SK-N-SH treated with all-trans-retinoic acid at 6 μM for 48 hours (cell line): ENCODE data around the gene RNF112.

ENCODE experiments used
- ATAC-seq: fragments of 200-7000 bp; cut with Tn5 transposase; 3 replicates; pipeline ENCODE4 v1.9.1; 2020; ENCODE audit warnings: mild to moderate bottlenecking, moderate library complexity
- ARNTL ChIP-seq: fragments of 450-650 bp; formaldehyde crosslinking; IDR thresholded peaks from 2 replicates; pipeline ENCODE4 v1.5.0; 2020; ENCODE audit warnings: low read depth, mild to moderate bottlenecking, moderate library complexity, borderline replicate concordance
- BACH2 ChIP-seq: fragments of 250-450 bp; sonication (Bioruptor Pico); IDR thresholded peaks from 2 replicates; pipeline ENCODE4 v1.9.0; 2021; ENCODE audit warnings: mild to moderate bottlenecking, borderline replicate concordance
- CSDC2 ChIP-seq: fragments of 250-450 bp; sonication (Bioruptor Pico); IDR thresholded peaks from 2 replicates; pipeline ENCODE4 v1.5.0; 2020; ENCODE audit warnings: mild to moderate bottlenecking, moderate library complexity
- ESRRG ChIP-seq: fragments of 250-450 bp; sonication (Bioruptor Pico); IDR thresholded peaks from 2 replicates; pipeline ENCODE4 v1.6.1; 2021; ENCODE audit warnings: mild to moderate bottlenecking
- GLIS3 ChIP-seq: fragments of 250-450 bp; sonication (Bioruptor Pico); IDR thresholded peaks from 2 replicates; pipeline ENCODE4 v1.5.0; 2020; ENCODE audit warnings: mild to moderate bottlenecking, moderate library complexity
- ISL1 ChIP-seq: fragments of 250-450 bp; sonication (Bioruptor Pico); IDR thresholded peaks from 2 replicates; pipeline ENCODE4 v2.1.2; 2022; ENCODE audit warnings: mild to moderate bottlenecking, moderate library complexity
- POU6F1 ChIP-seq: fragments of 250-450 bp; sonication (Bioruptor Pico); IDR thresholded peaks from 2 replicates; pipeline ENCODE4 v1.8.0; 2021; ENCODE audit warnings: low read depth, mild to moderate bottlenecking, moderate library complexity, borderline replicate concordance
- PPARA ChIP-seq: fragments of 250-450 bp; sonication (Bioruptor Pico); IDR thresholded peaks from 2 replicates; pipeline ENCODE4 v1.5.0; 2020; ENCODE audit warnings: mild to moderate bottlenecking, borderline replicate concordance
- RARB ChIP-seq: fragments of 250-450 bp; sonication (Bioruptor Pico); IDR thresholded peaks from 2 replicates; pipeline ENCODE4 v1.8.0; 2021; ENCODE audit warnings: mild to moderate bottlenecking, moderate library complexity
- TCF4 ChIP-seq: fragments of 250-450 bp; sonication (Bioruptor Pico); IDR thresholded peaks from 2 replicates; pipeline ENCODE4 v1.8.0; 2021; ENCODE audit warnings: mild to moderate bottlenecking, moderate library complexity, borderline replicate concordance
- ZC3H10 ChIP-seq: fragments of 250-450 bp; sonication (Bioruptor Pico); IDR thresholded peaks from 2 replicates; pipeline ENCODE4 v1.5.1; 2021; ENCODE audit warnings: mild to moderate bottlenecking, moderate library complexity
- ZFP3 ChIP-seq: fragments of 250-450 bp; sonication (Bioruptor Pico); IDR thresholded peaks from 2 replicates; pipeline ENCODE4 v1.5.0; 2020; ENCODE audit warnings: mild to moderate bottlenecking, moderate library complexity
- ZFP30 ChIP-seq: fragments of 450-650 bp; formaldehyde crosslinking; IDR thresholded peaks from 2 replicates; pipeline ENCODE4 v1.5.0; 2022; ENCODE audit warnings: mild to moderate bottlenecking, moderate library complexity
- ZNF565 ChIP-seq: fragments of 450-650 bp; formaldehyde crosslinking; conservative IDR thresholded peaks from 2 replicates; pipeline ENCODE4 v1.5.0; 2020; ENCODE audit warnings: low read depth, mild to moderate bottlenecking, moderate library complexity
- ZNF70 ChIP-seq: fragments of 450-650 bp; formaldehyde crosslinking; IDR thresholded peaks from 2 replicates; pipeline ENCODE4 v1.5.0; 2020; ENCODE audit warnings: mild to moderate bottlenecking, moderate library complexity
- ZNF8 ChIP-seq: fragments of 450-650 bp; formaldehyde crosslinking; IDR thresholded peaks from 2 replicates; pipeline ENCODE4 v1.5.0; 2020; ENCODE audit warnings: mild to moderate bottlenecking, moderate library complexity
- TF ChIP-seq, protein P1 (sequence below): fragments of 250-450 bp; sonication (Bioruptor Pico); IDR thresholded peaks from 2 replicates; pipeline ENCODE4 v1.5.1; 2021; ENCODE audit warnings: mild to moderate bottlenecking, moderate library complexity
- TF ChIP-seq, protein P2 (sequence below): fragments of 250-450 bp; sonication (Bioruptor Pico); IDR thresholded peaks from 2 replicates; pipeline ENCODE4 v1.8.0; 2020; ENCODE audit warnings: mild to moderate bottlenecking, moderate library complexity, borderline replicate concordance

The RNF112 gene

GRCh38 chr17:19415806-19416775 is 5.1 kb downstream of the RNF112 start:
- ATAC-seq, result no peak
- TF ChIP-seq ZC3H10 (CRISPR knock-in tag) (no peak), ZNF70 (CRISPR knock-in tag) (no peak)

DNA sequence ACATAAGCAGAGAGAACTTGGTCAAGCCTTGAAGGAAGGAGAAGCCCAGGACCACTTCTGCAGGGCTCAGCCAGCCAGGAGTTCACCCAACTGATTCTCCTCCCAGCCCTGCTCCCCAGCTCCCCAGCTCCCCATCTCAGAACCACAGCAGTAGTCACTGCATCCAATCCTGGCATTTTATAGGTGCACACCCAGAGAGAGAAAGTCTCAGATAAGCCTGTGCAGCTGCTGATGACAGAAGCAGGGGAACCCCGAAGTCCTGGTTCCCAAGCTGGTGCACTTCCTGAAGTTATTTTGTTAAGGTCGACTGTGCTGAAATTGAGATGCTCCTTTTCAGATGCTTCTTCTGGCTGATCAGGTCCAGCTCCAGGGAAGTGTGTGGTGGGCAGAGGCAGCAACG is 6.6 kb downstream of the RNF112 start:
- no peak; the same call in 2 of the 3 replicates for ATAC-seq
- TF ChIP-seq ARNTL (CRISPR knock-in tag), result no peak
- TF ChIP-seq ZNF565 (CRISPR knock-in tag), result no peak
- no peak for TF ChIP-seq ZC3H10 (CRISPR knock-in tag)
- TF ChIP-seq ZNF70 (CRISPR knock-in tag), result no peak
- no peak for TF ChIP-seq RARB (CRISPR knock-in tag)
- TF ChIP-seq PPARA (CRISPR knock-in tag), result no peak

- TF ChIP-seq POU6F1 (CRISPR knock-in tag), result no peak
- ATAC-seq, result peak; percentile 43
These were observed 7.4 kb downstream of the RNF112 start for GRCh38 chr17:19418251-19418992.

- ATAC-seq, result no peak
- TF ChIP-seq ZNF70 (CRISPR knock-in tag) (no peak), TCF4 (CRISPR knock-in tag) (no peak), ZFP30 (CRISPR knock-in tag) (no peak), ZC3H10 (CRISPR knock-in tag) (no peak), ESRRG (CRISPR knock-in tag) (no peak), GLIS3 (CRISPR knock-in tag) (no peak), CSDC2 (no peak), BACH2 (CRISPR knock-in tag) (no peak), RARB (CRISPR knock-in tag) (no peak)
- TF ChIP-seq, protein P1, sequence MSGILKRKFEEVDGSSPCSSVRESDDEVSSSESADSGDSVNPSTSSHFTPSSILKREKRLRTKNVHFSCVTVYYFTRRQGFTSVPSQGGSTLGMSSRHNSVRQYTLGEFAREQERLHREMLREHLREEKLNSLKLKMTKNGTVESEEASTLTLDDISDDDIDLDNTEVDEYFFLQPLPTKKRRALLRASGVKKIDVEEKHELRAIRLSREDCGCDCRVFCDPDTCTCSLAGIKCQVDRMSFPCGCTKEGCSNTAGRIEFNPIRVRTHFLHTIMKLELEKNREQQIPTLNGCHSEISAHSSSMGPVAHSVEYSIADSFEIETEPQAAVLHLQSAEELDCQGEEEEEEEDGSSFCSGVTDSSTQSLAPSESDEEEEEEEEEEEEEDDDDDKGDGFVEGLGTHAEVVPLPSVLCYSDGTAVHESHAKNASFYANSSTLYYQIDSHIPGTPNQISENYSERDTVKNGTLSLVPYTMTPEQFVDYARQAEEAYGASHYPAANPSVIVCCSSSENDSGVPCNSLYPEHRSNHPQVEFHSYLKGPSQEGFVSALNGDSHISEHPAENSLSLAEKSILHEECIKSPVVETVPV (CRISPR knock-in tag), result no peak
- TF ChIP-seq, protein P2, sequence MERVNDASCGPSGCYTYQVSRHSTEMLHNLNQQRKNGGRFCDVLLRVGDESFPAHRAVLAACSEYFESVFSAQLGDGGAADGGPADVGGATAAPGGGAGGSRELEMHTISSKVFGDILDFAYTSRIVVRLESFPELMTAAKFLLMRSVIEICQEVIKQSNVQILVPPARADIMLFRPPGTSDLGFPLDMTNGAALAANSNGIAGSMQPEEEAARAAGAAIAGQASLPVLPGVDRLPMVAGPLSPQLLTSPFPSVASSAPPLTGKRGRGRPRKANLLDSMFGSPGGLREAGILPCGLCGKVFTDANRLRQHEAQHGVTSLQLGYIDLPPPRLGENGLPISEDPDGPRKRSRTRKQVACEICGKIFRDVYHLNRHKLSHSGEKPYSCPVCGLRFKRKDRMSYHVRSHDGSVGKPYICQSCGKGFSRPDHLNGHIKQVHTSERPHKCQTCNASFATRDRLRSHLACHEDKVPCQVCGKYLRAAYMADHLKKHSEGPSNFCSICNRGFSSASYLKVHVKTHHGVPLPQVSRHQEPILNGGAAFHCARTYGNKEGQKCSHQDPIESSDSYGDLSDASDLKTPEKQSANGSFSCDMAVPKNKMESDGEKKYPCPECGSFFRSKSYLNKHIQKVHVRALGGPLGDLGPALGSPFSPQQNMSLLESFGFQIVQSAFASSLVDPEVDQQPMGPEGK, result no peak
These were observed 10.2 kb downstream of the RNF112 start for GRCh38 chr17:19421219-19421618.

DNA sequence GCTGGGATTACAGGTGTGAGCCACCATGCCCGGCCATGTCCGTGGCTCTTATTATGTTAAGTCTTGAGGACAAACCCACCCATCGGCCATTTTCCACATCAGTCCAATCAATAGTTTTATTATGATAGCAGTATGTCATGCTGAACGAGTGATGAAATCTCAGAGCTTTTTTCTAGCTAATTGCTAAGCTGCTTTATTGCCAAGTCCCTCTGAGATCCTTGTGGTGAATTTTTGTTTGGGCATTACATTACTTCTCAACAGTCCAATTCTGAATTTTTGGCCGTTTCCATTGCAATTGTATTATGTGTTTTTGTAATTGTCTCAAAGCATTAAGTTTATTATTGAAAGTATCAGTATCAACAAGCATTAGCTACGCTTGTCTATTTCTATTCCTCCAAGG is 10.9 kb downstream of the RNF112 start:
- no peak for ATAC-seq
- TF ChIP-seq GLIS3 (CRISPR knock-in tag), result no peak
- TF ChIP-seq, all 23 proteins: peak for 0

GRCh38 chr17:19424934-19425868 is 14.2 kb downstream of the RNF112 start:
- no peak for ATAC-seq
- TF ChIP-seq ZFP3 (CRISPR knock-in tag), result 0 out of 2 replicates have a peak, but pooled peaks have one; percentile 28
- TF ChIP-seq, protein P1 (CRISPR knock-in tag), result no peak
- peak; percentile 19; the same call in 1 of the 2 replicates for TF ChIP-seq ISL1 (CRISPR knock-in tag)
- no peak for TF ChIP-seq BACH2 (CRISPR knock-in tag)
- TF ChIP-seq ZNF8, result no peak
